ENCODE results near the gene MARCHF2. TPM values are rescaled to one million over a fixed set of nuclear protein-coding genes. Genes with fewer than 3 reads are reported as not detected.

The MARCHF2 gene
- total RNA-seq, 1 experiment from 2014 or later = 20.2 TPM

GRCh38 chr19:8363803-8364771 lies 49.0 kb upstream of the MARCHF2 start, which contains the start of gene ANGPTL4 (continued):
- TF ChIP-seq MAX (CRISPR knock-in tag; IDR thresholded peaks at IDR 0.05) (peak; percentile 66), FOXK1 (CRISPR knock-in tag; IDR thresholded peaks at IDR 0.05) (peak; percentile 46; the same call in 1 of the 2 replicates), GTF2I (CRISPR knock-in tag; conservative IDR thresholded peaks at IDR 0.05) (no peak)

GRCh38 chr19:8366121-8366581 lies 47.0 kb upstream of the MARCHF2 start:
- ChIA-PET POLR2A (interaction anchor here (0.5 to 2.7 kb wide), 3 partner anchors 25 to 1522 kb away, joined by 3 to 12 read pairs (median 3); partner anchors contain the start of gene RAB11B), CTCF (interaction anchor here (0.6 to 3.0 kb wide), 5 partner anchors 12 to 57 kb away, joined by 3 to 20 read pairs (median 5); partner anchors contain the start of gene MARCHF2)
- Mint-ChIP-seq H3K27me3 (ENCODE audit: low read depth) (peaks cover 66% of the 10 kb centered on the region), H3K9me3 (no peaks in the 10 kb centered on the region), H3K4me1 (peaks cover 24% of the 10 kb centered on the region), H3K4me3 (no peak overlapping the region), H3K36me3 (no peaks in the 10 kb centered on the region), H3K27ac (no peak overlapping the region)
- DNase-seq (ENCODE audit: low spot score) = no peak
- TF ChIP-seq ESRRA (CRISPR knock-in tag; IDR thresholded peaks at IDR 0.05; ENCODE audit: borderline replicate concordance) = no peak
- TF ChIP-seq ZNF396 (CRISPR knock-in tag; IDR thresholded peaks at IDR 0.05; ENCODE audit: borderline replicate concordance) = no peak
- TF ChIP-seq USF2 (CRISPR knock-in tag; IDR thresholded peaks at IDR 0.05) = no peak
- no peak for TF ChIP-seq ATF1 (CRISPR knock-in tag; IDR thresholded peaks at IDR 0.05)
- no peak for TF ChIP-seq CBFB (CRISPR knock-in tag; IDR thresholded peaks at IDR 0.05; ENCODE audit: low read depth)
- ATAC-seq = no peak

- ATAC-seq (no peak), DNase-seq (ENCODE audit: low spot score) (no peak)
- Mint-ChIP-seq H3K4me1 (peaks cover 24% of the 10 kb centered on the region), H3K36me3 (no peaks in the 10 kb centered on the region), H3K27me3 (ENCODE audit: low read depth) (peaks cover 61% of the 10 kb centered on the region), H3K9me3 (no peaks in the 10 kb centered on the region), H3K4me3 (peak overlapping the region; percentile 36), H3K27ac (no peak overlapping the region)
- POLR2A ChIA-PET = interaction anchor here (2.7 kb wide), 1 partner anchor 24 kb away, joined by 12 read pairs; the partner anchor contains the start of gene RAB11B
- TF ChIP-seq CBFB (CRISPR knock-in tag; IDR thresholded peaks at IDR 0.05; ENCODE audit: low read depth) (no peak), E2F5 (CRISPR knock-in tag; IDR thresholded peaks at IDR 0.05) (0 out of 2 replicates have a peak, but pooled peaks have one; percentile 31)
- CTCF ChIA-PET = interaction anchor here (1.1 to 3.0 kb wide), 7 partner anchors 11 to 100 kb away, joined by 3 to 20 read pairs (median 6); partner anchors contain the start of genes MARCHF2 and RAB11B
These were observed 46.2 kb upstream of the MARCHF2 start for GRCh38 chr19:8366961-8367326.

GRCh38 chr19:8367327-8368001 lies 45.6 kb upstream of the MARCHF2 start:
- H3K9me3 Mint-ChIP-seq = no peaks in the 10 kb centered on the region
- CTCF ChIA-PET = interaction anchor here (0.9 to 3.0 kb wide), 9 partner anchors 10 to 101 kb away, joined by 3 to 20 read pairs (median 5); partner anchors contain the start of genes MARCHF2 and RAB11B
- H3K27ac Mint-ChIP-seq = no peak overlapping the region
- DNase-seq (ENCODE audit: low spot score) = peak; percentile 74
- TF ChIP-seq NR2C2 (CRISPR knock-in tag; IDR thresholded peaks at IDR 0.05) (0 out of 2 replicates have a peak, but pooled peaks have one; percentile 12), ZNF263 (CRISPR knock-in tag; IDR thresholded peaks at IDR 0.05; ENCODE audit: low read depth) (peak; percentile 38; the same call in 1 of the 2 replicates), MAX (CRISPR knock-in tag; IDR thresholded peaks at IDR 0.05) (peak; percentile 63), FOXP4 (CRISPR knock-in tag; IDR thresholded peaks at IDR 0.05) (no peak), ZNF281 (CRISPR knock-in tag; IDR thresholded peaks at IDR 0.05) (0 out of 2 replicates have a peak, but pooled peaks have one; percentile 20), ZNF121 (CRISPR knock-in tag; IDR thresholded peaks at IDR 0.05) (peak; percentile 82), NFE2L1 (CRISPR knock-in tag; IDR thresholded peaks at IDR 0.05) (no peak), HMGA2 (CRISPR knock-in tag; IDR thresholded peaks at IDR 0.05) (no peak)
- no peaks in the 10 kb centered on the region for H3K36me3 Mint-ChIP-seq
- peaks cover 24% of the 10 kb centered on the region for H3K4me1 Mint-ChIP-seq
- H3K4me3 Mint-ChIP-seq = peak overlapping the region; percentile 36
- ATAC-seq = peak; percentile 66
- POLR2A ChIA-PET = interaction anchor here (2.7 kb wide), 1 partner anchor 23 kb away, joined by 12 read pairs; the partner anchor contains the start of gene RAB11B
- H3K27me3 Mint-ChIP-seq (ENCODE audit: low read depth) = peaks cover 56% of the 10 kb centered on the region

Measured in WTC11 (cell line).